Measurements from ENCODE around the gene FOXB1.

FOXB1 gene

GRCh38 chr15:60004009-60004845 lies at the start of gene FOXB1:
FOXB1 (plus strand) TSS chr15:60004311; CDS start chr15:60004964, 653 bp downstream.
- H3K4me2 ChIP-seq (ENCODE audit: insufficient read depth, low read length) = peak within 1 kb of the TSS; percentile 77
- no peaks in the 10 kb centered on the region for H4K20me1 ChIP-seq (ENCODE audit: insufficient read depth, low read length)
- peak within 1 kb of the TSS; percentile 62 for H3K9ac ChIP-seq (ENCODE audit: low read depth, low read length)
- no peaks in the 10 kb centered on the region for H3K9me3 ChIP-seq (ENCODE audit: insufficient read depth, low read length, severe bottlenecking)
- peaks cover 11% of the 10 kb centered on the region for H3K79me2 ChIP-seq (ENCODE audit: insufficient read depth, low read length)
- no peaks in the 10 kb centered on the region for H3K27me3 ChIP-seq (ENCODE audit: insufficient read depth, low read length, poor library complexity)
- H3K4me3 ChIP-seq (ENCODE audit: low read depth in 1 of 2, low read length in 2 of 2) = peak within 1 kb of the TSS; percentile 39 to 67; a peak in 3 of 4 replicates
- peak within 1 kb of the TSS; percentile 80 for H2AFZ ChIP-seq (ENCODE audit: low read depth, low read length)
- peaks cover 41% of the 10 kb centered on the region for H3K4me1 ChIP-seq (ENCODE audit: insufficient read depth, low read length)
- DNase-seq (peak; percentile 62), ATAC-seq (ENCODE audit: insufficient read depth, low read depth) (peak; percentile 58)
- peak within 1 kb of the TSS; percentile 59 for H3K27ac ChIP-seq (ENCODE audit: low read length)
- TF ChIP-seq, protein P1, sequence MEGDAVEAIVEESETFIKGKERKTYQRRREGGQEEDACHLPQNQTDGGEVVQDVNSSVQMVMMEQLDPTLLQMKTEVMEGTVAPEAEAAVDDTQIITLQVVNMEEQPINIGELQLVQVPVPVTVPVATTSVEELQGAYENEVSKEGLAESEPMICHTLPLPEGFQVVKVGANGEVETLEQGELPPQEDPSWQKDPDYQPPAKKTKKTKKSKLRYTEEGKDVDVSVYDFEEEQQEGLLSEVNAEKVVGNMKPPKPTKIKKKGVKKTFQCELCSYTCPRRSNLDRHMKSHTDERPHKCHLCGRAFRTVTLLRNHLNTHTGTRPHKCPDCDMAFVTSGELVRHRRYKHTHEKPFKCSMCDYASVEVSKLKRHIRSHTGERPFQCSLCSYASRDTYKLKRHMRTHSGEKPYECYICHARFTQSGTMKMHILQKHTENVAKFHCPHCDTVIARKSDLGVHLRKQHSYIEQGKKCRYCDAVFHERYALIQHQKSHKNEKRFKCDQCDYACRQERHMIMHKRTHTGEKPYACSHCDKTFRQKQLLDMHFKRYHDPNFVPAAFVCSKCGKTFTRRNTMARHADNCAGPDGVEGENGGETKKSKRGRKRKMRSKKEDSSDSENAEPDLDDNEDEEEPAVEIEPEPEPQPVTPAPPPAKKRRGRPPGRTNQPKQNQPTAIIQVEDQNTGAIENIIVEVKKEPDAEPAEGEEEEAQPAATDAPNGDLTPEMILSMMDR (IDR thresholded peaks at IDR 0.05; ENCODE audit: borderline replicate concordance, extremely low read depth, low read length, poor library complexity, severe bottlenecking) = peak; percentile 56
- TF ChIP-seq EZH2 (IDR thresholded peaks at IDR 0.05; ENCODE audit: borderline replicate concordance, low read depth, low read length, severe bottlenecking) = no peak
- H3K36me3 ChIP-seq (ENCODE audit: insufficient read depth, low read length) = peaks cover 12% of the 10 kb centered on the region; the same call in 1 of the 2 replicates

DNA sequence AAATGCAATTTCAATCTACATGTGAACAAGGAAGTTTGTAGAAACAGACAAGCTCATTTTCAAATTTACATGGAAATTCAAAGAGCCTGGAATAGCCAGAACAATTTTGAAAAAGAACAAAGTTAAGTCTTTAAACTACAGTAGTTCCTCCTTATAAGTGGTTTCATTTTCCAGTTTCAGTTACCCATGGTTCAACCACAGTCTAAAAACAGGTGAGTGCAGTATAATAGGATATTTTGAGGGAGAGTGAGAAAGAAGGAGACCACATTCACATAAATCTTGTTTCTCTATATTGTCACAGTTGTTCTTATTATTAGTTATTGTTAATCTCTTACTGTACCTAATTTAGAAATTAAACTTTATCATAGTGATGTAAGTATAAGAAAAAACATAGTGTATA lies 45.8 kb upstream of the FOXB1 start:
- peaks cover 23% of the 10 kb centered on the region for H3K9me3 ChIP-seq (ENCODE audit: insufficient read depth, low read length, severe bottlenecking)
- H3K27ac ChIP-seq (ENCODE audit: low read length) = no peak overlapping the region
- no peaks in the 10 kb centered on the region for H3K79me2 ChIP-seq (ENCODE audit: insufficient read depth, low read length)
- H3K4me2 ChIP-seq (ENCODE audit: insufficient read depth, low read length) = no peak overlapping the region
- no peaks in the 10 kb centered on the region for H4K20me1 ChIP-seq (ENCODE audit: insufficient read depth, low read length)
- no peak overlapping the region for H3K4me3 ChIP-seq (ENCODE audit: low read depth in 1 of 2, low read length in 2 of 2)
- DNase-seq (no peak), ATAC-seq (ENCODE audit: insufficient read depth, low read depth) (0 out of 3 replicates have a peak, but pooled peaks have one; percentile 40)
- no peaks in the 10 kb centered on the region for H3K36me3 ChIP-seq (ENCODE audit: insufficient read depth, low read length)
- no peak overlapping the region for H3K9ac ChIP-seq (ENCODE audit: low read depth, low read length)
- peaks cover 4% of the 10 kb centered on the region for H3K4me1 ChIP-seq (ENCODE audit: insufficient read depth, low read length)
- TF ChIP-seq, protein P1 (IDR thresholded peaks at IDR 0.05; ENCODE audit: borderline replicate concordance, extremely low read depth, low read length, poor library complexity, severe bottlenecking) = no peak
- no peak for TF ChIP-seq EZH2 (IDR thresholded peaks at IDR 0.05; ENCODE audit: borderline replicate concordance, low read depth, low read length, severe bottlenecking)
- H2AFZ ChIP-seq (ENCODE audit: low read depth, low read length) = no peak overlapping the region
- no peaks in the 10 kb centered on the region for H3K27me3 ChIP-seq (ENCODE audit: insufficient read depth, low read length, poor library complexity)

DNA sequence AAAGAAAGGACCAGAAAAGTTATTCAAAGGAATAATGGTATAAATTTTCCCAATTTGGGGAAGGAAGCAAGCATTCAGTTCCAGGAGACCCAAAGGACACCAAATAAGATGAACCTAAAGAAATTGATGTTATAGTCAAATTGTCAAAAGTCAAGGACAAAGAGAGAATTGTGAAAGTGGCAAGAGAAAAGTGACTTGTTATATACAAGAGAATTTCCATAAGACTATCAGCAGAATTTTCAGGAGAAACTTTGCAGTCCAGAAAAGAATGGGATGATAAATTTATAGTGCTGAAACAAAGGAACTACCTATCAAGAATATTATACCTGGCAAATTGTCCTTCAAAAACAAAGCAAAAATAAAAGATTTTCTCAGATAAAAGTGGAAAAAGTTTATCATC lies 43.8 kb upstream of the FOXB1 start:
- Histone ChIP-seq H3K27me3 (ENCODE audit: insufficient read depth, low read length, poor library complexity) (no peaks in the 10 kb centered on the region), H4K20me1 (ENCODE audit: insufficient read depth, low read length) (no peaks in the 10 kb centered on the region), H3K4me3 (ENCODE audit: low read depth in 1 of 2, low read length in 2 of 2) (no peak overlapping the region), H3K4me1 (ENCODE audit: insufficient read depth, low read length) (peaks cover 4% of the 10 kb centered on the region), H3K36me3 (ENCODE audit: insufficient read depth, low read length) (no peaks in the 10 kb centered on the region), H3K27ac (ENCODE audit: low read length) (no peak overlapping the region), H3K9ac (ENCODE audit: low read depth, low read length) (no peak overlapping the region), H2AFZ (ENCODE audit: low read depth, low read length) (no peak overlapping the region), H3K79me2 (ENCODE audit: insufficient read depth, low read length) (no peaks in the 10 kb centered on the region), H3K4me2 (ENCODE audit: insufficient read depth, low read length) (no peak overlapping the region), H3K9me3 (ENCODE audit: insufficient read depth, low read length, severe bottlenecking) (peaks cover 23% of the 10 kb centered on the region)
- no peak for DNase-seq
- ATAC-seq (ENCODE audit: insufficient read depth, low read depth) = no peak
- TF ChIP-seq, protein P1 (IDR thresholded peaks at IDR 0.05; ENCODE audit: borderline replicate concordance, extremely low read depth, low read length, poor library complexity, severe bottlenecking) = no peak
- TF ChIP-seq EZH2 (IDR thresholded peaks at IDR 0.05; ENCODE audit: borderline replicate concordance, low read depth, low read length, severe bottlenecking) = no peak

Measured in DND-41 (cell line).